HEK293 (cell line): ENCODE results near the gene NDUFA8.

Experiments used
- CTCF ChIA-PET: fragments of 350-600 bp; formaldehyde crosslinking; extraction: SDS; loops from one replicate; lab custom pipeline; 2021; ENCODE audit warnings: antibody characterized with exemption; lab: Yijun Ruan, JAX
- POLR2A ChIA-PET: fragments of 300-600 bp; formaldehyde crosslinking; extraction: SDS; loops from one replicate; lab custom pipeline; 2020; ENCODE audit warnings: antibody characterized with exemption, inconsistent platforms; lab: Yijun Ruan, JAX
- H3K27ac ChIP-seq: fragments of 200-500 bp; sonication (Bioruptor generic); 2 replicates; pipeline ENCODE4 v1.5.1; 2014; ENCODE audit warnings: low read depth, low read length, control low read depth, inconsistent platforms; ENCODE audit errors: extremely low read depth
- H3K36me3 ChIP-seq, 2 experiments: fragments of 200-500 bp in 1 of 2; sonication (Bioruptor generic) in 1 of 2; 1 replicate in 1 of 2; 2 replicates in 1 of 2; pipeline ENCODE4 v1.5.1; 2014 to 2017; ENCODE audit warnings: inconsistent platforms in 2 of 2, low read length in 2 of 2; ENCODE audit not compliant: control insufficient read depth in 2 of 2, insufficient read depth in 1 of 2
- H3K4me1 ChIP-seq: fragments of 200-500 bp; sonication (Bioruptor generic); 2 replicates; pipeline ENCODE4 v1.5.1; 2014; ENCODE audit warnings: mild to moderate bottlenecking, low read length, inconsistent platforms; ENCODE audit not compliant: control insufficient read depth, insufficient read depth
- H3K4me3 ChIP-seq: 2 replicates; pipeline ENCODE4 v1.5.1; 2011; ENCODE audit warnings: low read depth, mild to moderate bottlenecking, control low read depth, low read length, moderate library complexity
- H3K9me3 ChIP-seq: fragments of 200-500 bp; sonication (Bioruptor generic); 2 replicates; pipeline ENCODE4 v1.5.1; 2014; ENCODE audit warnings: low read depth, low read length, inconsistent platforms; ENCODE audit not compliant: control insufficient read depth, insufficient read depth
- ATF2 ChIP-seq: fragments of 450-650 bp; formaldehyde crosslinking; IDR thresholded peaks from 2 replicates; pipeline ENCODE4 v1.5.1; 2016; ENCODE audit warnings: missing biosample characterization, missing genetic modification characterization, low read depth
- BCL11B ChIP-seq: fragments of 450-650 bp; formaldehyde crosslinking; IDR thresholded peaks from 2 replicates; pipeline ENCODE4 v1.5.1; 2016; ENCODE audit warnings: low read depth, missing biosample characterization, missing genetic modification characterization
- HOXD13 ChIP-seq: sonication (generic); formaldehyde crosslinking; IDR thresholded peaks from 2 replicates; pipeline ENCODE4 v1.8.0; 2022; ENCODE audit warnings: missing genetic modification reagents, borderline replicate concordance
- SALL2 ChIP-seq: fragments of 450-650 bp; formaldehyde crosslinking; IDR thresholded peaks from 2 replicates; pipeline ENCODE4 v1.5.0; 2017; ENCODE audit warnings: missing biosample characterization, mild to moderate bottlenecking, missing genetic modification characterization, borderline replicate concordance
- SCRT1 ChIP-seq: fragments of 450-650 bp; formaldehyde crosslinking; IDR thresholded peaks from 2 replicates; pipeline ENCODE4 v1.5.1; 2016; ENCODE audit warnings: missing biosample characterization, missing genetic modification characterization, borderline replicate concordance
- TSHZ1 ChIP-seq: fragments of 450-650 bp; formaldehyde crosslinking; IDR thresholded peaks from 2 replicates; pipeline ENCODE4 v1.5.1; 2016; ENCODE audit warnings: missing biosample characterization, missing genetic modification characterization, borderline replicate concordance
- YY2 ChIP-seq: fragments of 450-650 bp; formaldehyde crosslinking; IDR thresholded peaks from 2 replicates; pipeline ENCODE4 v1.5.1; 2016; ENCODE audit warnings: missing biosample characterization, missing genetic modification characterization
- ZBTB11 ChIP-seq: fragments of 450-650 bp; formaldehyde crosslinking; conservative IDR thresholded peaks from 2 replicates; pipeline ENCODE4 v1.5.1; 2016; ENCODE audit warnings: low read depth, missing biosample characterization, missing genetic modification characterization
- ZBTB44 ChIP-seq: fragments of 450-650 bp; IDR thresholded peaks from 2 replicates; pipeline ENCODE4 v1.5.1; 2018; ENCODE audit warnings: missing biosample characterization, mild to moderate bottlenecking, missing genetic modification characterization
- ZNF112 ChIP-seq: fragments of 450-650 bp; formaldehyde crosslinking; IDR thresholded peaks from 2 replicates; pipeline ENCODE4 v1.5.0; 2017; ENCODE audit warnings: missing biosample characterization, missing genetic modification characterization
- ZNF132 ChIP-seq: fragments of 450-650 bp; formaldehyde crosslinking; IDR thresholded peaks from 2 replicates; pipeline ENCODE4 v1.5.1; 2017; ENCODE audit warnings: missing biosample characterization, missing genetic modification characterization, borderline replicate concordance
- ZNF433 ChIP-seq: fragments of 450-650 bp; formaldehyde crosslinking; IDR thresholded peaks from 2 replicates; pipeline ENCODE4 v1.5.1; 2016; ENCODE audit warnings: missing biosample characterization, missing genetic modification characterization, low read depth
- ZNF510 ChIP-seq: fragments of 450-650 bp; formaldehyde crosslinking; IDR thresholded peaks from 2 replicates; pipeline ENCODE4 v1.5.1; 2018; ENCODE audit warnings: mild to moderate bottlenecking, missing genetic modification characterization, missing biosample characterization; ENCODE audit not compliant: insufficient replicate concordance
- ZNF529 ChIP-seq: fragments of 450-650 bp; formaldehyde crosslinking; IDR thresholded peaks from 2 replicates; pipeline ENCODE4 v1.5.1; 2017; ENCODE audit warnings: missing genetic modification characterization, missing biosample characterization; ENCODE audit not compliant: insufficient replicate concordance
- ZNF626 ChIP-seq: fragments of 450-650 bp; sonication (Bioruptor Pico); formaldehyde crosslinking; IDR thresholded peaks from 2 replicates; pipeline ENCODE4 v1.5.1; 2018; ENCODE audit warnings: missing biosample characterization, missing genetic modification characterization, inconsistent platforms
- ZNF639 ChIP-seq: fragments of 450-650 bp; formaldehyde crosslinking; IDR thresholded peaks from 2 replicates; pipeline ENCODE4 v1.5.1; 2016; ENCODE audit warnings: missing biosample characterization, missing genetic modification characterization
- ZNF701 ChIP-seq: fragments of 450-650 bp; formaldehyde crosslinking; IDR thresholded peaks from 2 replicates; pipeline ENCODE4 v1.5.1; 2016; ENCODE audit warnings: missing biosample characterization, missing genetic modification characterization
- ZNF776 ChIP-seq: fragments of 450-650 bp; formaldehyde crosslinking; IDR thresholded peaks from 2 replicates; pipeline ENCODE4 v1.5.0; 2017; ENCODE audit warnings: missing biosample characterization, missing genetic modification characterization, borderline replicate concordance
- ZNF837 ChIP-seq: fragments of 450-650 bp; formaldehyde crosslinking; IDR thresholded peaks from 2 replicates; pipeline ENCODE4 v1.5.1; 2016; ENCODE audit warnings: missing biosample characterization, missing genetic modification characterization

Gene NDUFA8

GRCh38 chr9:122135529-122135859 lies 24.1 kb downstream of the NDUFA8 start:
- H3K4me3 ChIP-seq, result no peak overlapping the region
- POLR2A ChIA-PET, result interaction anchor here (0.9 to 1.1 kb wide), 2 partner anchors 10 to 129 kb away, joined by 3 read pairs; partner anchors contain the start of genes MRRF and RBM18
- H3K9me3 ChIP-seq, result no peaks in the 10 kb centered on the region
- H3K27ac ChIP-seq, result no peak overlapping the region
- TF ChIP-seq ZNF112 (tag by site-specific recombination) (no peak), TSHZ1 (tag by site-specific recombination) (no peak), ZNF639 (tag by site-specific recombination) (no peak), ZNF837 (tag by site-specific recombination) (no peak), ZNF510 (tag by site-specific recombination) (no peak), ZBTB44 (tag by site-specific recombination) (no peak), ZNF529 (no peak), ZNF433 (no peak), BCL11B (tag by site-specific recombination) (no peak), ZNF626 (tag by site-specific recombination) (no peak), ZNF132 (no peak), SALL2 (tag by site-specific recombination) (no peak), SCRT1 (no peak), ZNF701 (tag by site-specific recombination) (no peak), HOXD13 (CRISPR knock-in tag) (no peak), ZBTB11 (tag by site-specific recombination) (no peak), ZNF776 (tag by site-specific recombination) (no peak), YY2 (tag by site-specific recombination) (no peak), ATF2 (tag by site-specific recombination) (no peak)
- CTCF ChIA-PET, result interaction anchor here (1.7 to 6.4 kb wide), 5 partner anchors 10 to 215 kb away, joined by 5 to 66 read pairs (median 23); partner anchors contain the start of genes MORN5 and NDUFA8
- H3K4me1 ChIP-seq, result 0 out of 2 replicates have a peak, but pooled peaks cover 3% of the 10 kb centered on the region
- no peaks in the 10 kb centered on the region for H3K36me3 ChIP-seq
